ENCODE data around the gene ARHGAP35. TPM values are rescaled to one million over a fixed set of nuclear protein-coding genes. Genes with fewer than 3 reads are reported as not detected.

The ARHGAP35 gene
- total RNA-seq, 4 donors from 2014 or later = 77.1 to 159 (median 98.4) TPM

GRCh38 chr19:46872967-46873366 is 12.2 kb downstream of the ARHGAP35 start:
- no peak for DNase-seq
- peaks cover 0 to 13% (median under 1%) of the 10 kb centered on the region in 4 donors for H3K4me1 ChIP-seq
- in situ Hi-C loops (cut with MboI; ENCODE audit: low pct_ligation_motif_present in 1 of 4, low pct_unique_long_range_greater_than_20kb in 1 of 4, low sequenced_read_pairs in 3 of 4) = no loop called here
- no peak for TF ChIP-seq CTCF (IDR thresholded peaks at IDR 0.05)
- TF ChIP-seq EP300 (IDR thresholded peaks at IDR 0.05; ENCODE audit: low read depth) = no peak
- TF ChIP-seq POLR2A (IDR thresholded peaks at IDR 0.05) = no peak
- no peak for TF ChIP-seq POLR2AphosphoS5 (IDR thresholded peaks at IDR 0.05)
- WGBS, 2 donors (ENCODE audit: low coverage in 1 of 2) = 82 to 93% methylated on average over 2 to 4 of the region's 4 CpGs
- no peaks in the 10 kb centered on the region for H3K36me3 ChIP-seq
- intact Hi-C loops (cut with DNase I; ENCODE audit: low total_unique reads) = no loop called here
- no peaks in the 10 kb centered on the region for H3K27me3 ChIP-seq
- H3K4me3 ChIP-seq = no peak overlapping the region
- H3K27ac ChIP-seq = no peak overlapping the region
- H3K9me3 ChIP-seq = no peaks in the 10 kb centered on the region

- H3K27ac ChIP-seq = no peak overlapping the region
- in situ Hi-C loops (cut with MboI; ENCODE audit: low pct_ligation_motif_present in 1 of 4, low pct_unique_long_range_greater_than_20kb in 1 of 4, low sequenced_read_pairs in 3 of 4) = no loop called here
- intact Hi-C loops (cut with DNase I; ENCODE audit: low total_unique reads) = no loop called here
- H3K4me1 ChIP-seq = peaks cover 0 to 3% (median 0%) of the 10 kb centered on the region in 4 donors
- no peaks in the 10 kb centered on the region for H3K36me3 ChIP-seq
- WGBS, 2 donors (ENCODE audit: low coverage in 1 of 2) = 93 to 95% methylated on average over 4 of the region's 4 CpGs
- TF ChIP-seq EP300 (IDR thresholded peaks at IDR 0.05; ENCODE audit: low read depth) (no peak), POLR2AphosphoS5 (IDR thresholded peaks at IDR 0.05) (no peak), CTCF (IDR thresholded peaks at IDR 0.05) (no peak), POLR2A (IDR thresholded peaks at IDR 0.05) (no peak)
- no peak for DNase-seq
- no peaks in the 10 kb centered on the region for H3K9me3 ChIP-seq
- H3K4me3 ChIP-seq = no peak overlapping the region
- H3K27me3 ChIP-seq = no peaks in the 10 kb centered on the region
These were observed 14.4 kb downstream of the ARHGAP35 start for GRCh38 chr19:46875234-46875633.

GRCh38 chr19:46875657-46876056 is 14.9 kb downstream of the ARHGAP35 start:
- DNase-seq = no peak
- Histone ChIP-seq H3K27ac (no peak overlapping the region), H3K4me3 (no peak overlapping the region), H3K27me3 (no peaks in the 10 kb centered on the region), H3K9me3 (no peaks in the 10 kb centered on the region), H3K4me1 (peaks cover 0 to 3% (median 0%) of the 10 kb centered on the region in 4 donors), H3K36me3 (no peaks in the 10 kb centered on the region)
- 89 to 92% methylated on average over 4 to 6 of the region's 6 CpGs for WGBS, 2 donors (ENCODE audit: low coverage in 1 of 2)
- TF ChIP-seq POLR2A (IDR thresholded peaks at IDR 0.05) = no peak
- TF ChIP-seq EP300 (IDR thresholded peaks at IDR 0.05; ENCODE audit: low read depth) = no peak
- no peak for TF ChIP-seq POLR2AphosphoS5 (IDR thresholded peaks at IDR 0.05)
- no peak for TF ChIP-seq CTCF (IDR thresholded peaks at IDR 0.05)
- in situ Hi-C loops (cut with MboI; ENCODE audit: low pct_ligation_motif_present in 1 of 4, low pct_unique_long_range_greater_than_20kb in 1 of 4, low sequenced_read_pairs in 3 of 4) (no loop called here), intact Hi-C loops (cut with DNase I; ENCODE audit: low total_unique reads) (no loop called here)

GRCh38 chr19:46878613-46879375 is 18.0 kb downstream of the ARHGAP35 start:
- H3K27me3 ChIP-seq = no peaks in the 10 kb centered on the region
- 80 to 84% methylated on average over 1 to 9 of the region's 9 CpGs for WGBS, 2 donors (ENCODE audit: low coverage in 1 of 2)
- no peak overlapping the region for H3K4me3 ChIP-seq
- TF ChIP-seq POLR2A (IDR thresholded peaks at IDR 0.05) (no peak), EP300 (IDR thresholded peaks at IDR 0.05; ENCODE audit: low read depth) (no peak), CTCF (IDR thresholded peaks at IDR 0.05) (no peak)
- H3K27ac ChIP-seq = no peak overlapping the region
- intact Hi-C loops (cut with DNase I; ENCODE audit: low total_unique reads) (no loop called here), in situ Hi-C loops (cut with MboI; ENCODE audit: low pct_ligation_motif_present in 1 of 4, low pct_unique_long_range_greater_than_20kb in 1 of 4, low sequenced_read_pairs in 3 of 4) (no loop called here)
- H3K9me3 ChIP-seq = no peaks in the 10 kb centered on the region
- DNase-seq = no peak
- peaks cover 0 to 8% (median 0%) of the 10 kb centered on the region in 4 donors for H3K4me1 ChIP-seq
- no peaks in the 10 kb centered on the region for H3K36me3 ChIP-seq

All from transverse colon (tissue), 4 donors.